UCSD-AML1 (cell line): Measurements from ENCODE around the gene CCDC178.
"Not testable (repeated sequence)": the region's sequence is repeated elsewhere in the genome, so short reads cannot be mapped to it uniquely, and the experiment has no call there.

Experiments
- DNase-seq: peaks from one replicate; lab custom pipeline; 2025; ENCODE audit not compliant: unreplicated experiment; lab: John Stamatoyannopoulos, UW

Gene CCDC178

DNA sequence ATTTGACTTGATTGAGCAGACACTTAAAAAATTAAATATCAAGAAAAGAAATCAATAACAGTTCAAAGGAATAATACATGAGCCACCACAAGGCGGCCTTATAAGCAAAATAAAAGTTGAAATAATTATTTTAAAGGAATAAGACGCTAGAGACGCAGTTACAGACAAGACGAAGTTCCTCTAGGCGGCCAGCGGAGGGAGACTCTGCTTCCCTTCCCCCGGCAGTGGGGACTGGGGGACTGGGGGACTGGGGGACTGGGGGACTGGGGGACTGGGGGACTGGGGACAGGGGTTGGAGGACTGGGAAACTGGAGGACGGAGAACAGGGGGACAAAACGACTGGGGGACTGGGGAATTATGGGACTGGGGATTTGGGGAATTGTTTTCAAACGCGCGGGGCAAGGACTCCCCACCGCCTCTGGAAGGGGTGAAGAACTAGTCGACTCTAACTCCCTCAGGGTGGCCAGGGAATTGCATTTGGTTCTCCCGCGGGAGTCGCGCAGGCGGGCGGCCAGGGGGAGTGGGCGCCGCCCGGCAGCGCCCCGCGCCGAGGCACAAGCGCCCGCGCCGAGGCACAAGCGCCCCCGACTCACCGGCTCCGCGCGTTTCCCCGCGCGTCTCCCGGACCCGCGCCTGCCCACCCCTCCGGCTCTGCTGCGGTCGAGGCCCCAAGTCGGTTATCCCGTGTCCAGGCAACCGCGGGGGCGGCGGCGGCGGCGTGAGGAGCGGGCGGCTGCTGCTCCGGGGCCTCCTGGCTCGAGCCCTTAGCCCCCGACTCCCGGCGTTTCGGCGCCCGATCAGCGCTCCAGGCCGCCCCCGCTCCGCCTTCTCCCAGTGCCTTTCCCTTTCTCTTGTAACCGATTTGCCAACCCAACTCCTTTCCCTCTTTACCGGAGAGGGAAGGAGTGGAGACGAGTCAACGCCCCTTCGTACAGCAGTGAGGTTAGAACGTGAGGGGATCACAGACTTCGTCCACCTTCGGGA is at the start of gene CCDC178:
Gene CCDC178 (minus strand): TSS at position 662 of the 984 bp plus-strand sequence. CDS start 28,633 bp downstream, outside the sequence.
- DNase-seq, result no peak

DNA sequence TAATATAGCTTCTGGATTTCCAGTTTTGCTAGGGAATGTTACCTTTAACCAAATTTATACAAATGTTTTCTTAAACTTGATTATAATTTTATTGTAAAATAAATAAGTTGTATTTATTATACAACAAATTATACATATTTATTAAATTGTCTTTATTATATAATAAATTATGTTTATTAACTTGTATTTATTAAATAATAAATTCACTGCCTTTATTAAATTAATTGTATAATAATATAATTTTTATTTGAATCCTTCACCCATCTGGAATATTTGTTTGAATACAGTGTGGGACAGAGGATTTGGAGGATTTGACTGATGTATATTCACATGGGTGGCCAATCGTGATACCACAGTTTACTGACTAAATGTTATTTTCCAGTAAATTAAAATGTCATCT is 43.4 kb upstream of the CCDC178 start:
- DNase-seq, result no peak

DNA sequence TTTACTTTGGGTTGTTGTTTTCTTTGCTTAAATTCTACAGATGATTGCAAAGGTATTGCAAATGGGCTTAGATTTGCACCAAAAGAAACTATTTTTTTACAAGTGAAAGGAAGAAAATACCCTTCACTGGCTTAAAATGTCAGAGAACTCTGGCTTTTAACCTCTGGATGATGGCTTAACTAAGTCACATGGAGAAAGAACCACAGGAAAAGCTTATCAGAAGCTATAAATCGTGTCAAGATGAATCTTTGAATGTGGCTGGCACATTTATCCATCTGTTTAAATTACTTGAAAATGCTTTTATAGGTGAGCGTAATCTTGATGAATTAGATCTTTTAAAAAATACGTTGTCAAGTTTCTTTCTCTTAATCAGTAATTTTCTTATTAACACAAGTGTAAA is 32.0 kb upstream of the CCDC178 start:
- no peak for DNase-seq

- DNase-seq, result no peak
Observed at GRCh38 chr18:33470216-33470615, 29.7 kb upstream of the CCDC178 start.

DNA sequence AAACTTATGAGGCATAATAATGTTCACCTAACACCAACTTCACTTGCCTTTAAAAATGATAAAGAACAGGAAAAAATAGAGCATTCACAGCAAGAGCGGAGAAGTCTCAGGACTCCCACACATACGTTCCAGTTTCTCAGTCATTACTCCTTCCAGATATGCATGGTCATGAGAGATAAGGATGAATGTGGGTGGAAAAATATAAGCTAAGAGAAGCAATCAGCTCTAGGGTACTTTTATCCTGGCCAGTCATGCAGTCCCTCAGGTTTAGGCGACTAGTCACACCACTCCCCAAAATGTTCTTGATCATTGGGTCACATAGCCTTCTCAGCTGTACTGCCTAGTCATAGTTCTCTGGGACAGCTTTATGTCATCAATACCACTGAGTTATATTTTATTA is 29.2 kb upstream of the CCDC178 start:
- no peak for DNase-seq

- no peak for DNase-seq
Observed at GRCh38 chr18:33467531-33467930, 27.0 kb upstream of the CCDC178 start.

- no peak for DNase-seq
Observed at GRCh38 chr18:33466822-33467221, 26.3 kb upstream of the CCDC178 start.

GRCh38 chr18:33460681-33461080 is 20.2 kb upstream of the CCDC178 start:
- no peak for DNase-seq

DNA sequence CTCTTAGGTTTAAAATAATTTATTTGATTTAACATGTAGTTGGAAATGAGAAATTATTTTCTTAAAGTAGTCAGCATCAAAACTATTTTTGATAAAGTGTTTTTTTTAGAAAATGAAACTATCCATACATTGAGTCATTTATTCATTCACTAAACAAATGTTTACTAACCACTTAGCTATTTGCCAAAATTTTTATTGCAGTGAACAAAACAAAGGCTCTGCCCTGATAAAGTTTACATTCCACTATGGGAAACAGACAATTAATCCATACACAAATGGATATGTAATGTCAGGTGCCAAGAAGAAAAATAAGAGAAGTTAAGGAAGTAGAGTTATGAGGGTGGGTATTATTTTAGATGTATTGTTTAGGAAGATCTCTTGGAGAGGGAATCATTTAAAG is 19.1 kb upstream of the CCDC178 start:
- DNase-seq, result no peak

DNA sequence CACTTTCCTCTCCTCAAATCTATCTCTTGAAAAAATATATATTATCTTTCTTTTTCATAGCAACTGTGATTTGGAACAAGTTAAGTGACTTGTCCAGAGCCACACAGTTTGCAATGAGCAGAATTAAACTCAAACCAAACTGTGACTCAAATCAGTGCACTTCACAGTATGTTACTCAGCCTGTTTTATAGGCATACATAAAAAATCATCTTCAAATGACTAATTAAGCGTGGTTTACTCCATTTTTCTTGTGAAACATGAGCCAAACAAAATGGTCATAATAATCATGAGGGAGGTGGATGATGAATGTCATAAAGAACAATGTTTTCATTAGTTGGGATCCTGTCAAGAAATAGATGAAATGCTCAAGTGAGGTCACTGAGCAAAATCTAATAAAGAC is 6.1 kb upstream of the CCDC178 start:
- DNase-seq, result no peak

DNA sequence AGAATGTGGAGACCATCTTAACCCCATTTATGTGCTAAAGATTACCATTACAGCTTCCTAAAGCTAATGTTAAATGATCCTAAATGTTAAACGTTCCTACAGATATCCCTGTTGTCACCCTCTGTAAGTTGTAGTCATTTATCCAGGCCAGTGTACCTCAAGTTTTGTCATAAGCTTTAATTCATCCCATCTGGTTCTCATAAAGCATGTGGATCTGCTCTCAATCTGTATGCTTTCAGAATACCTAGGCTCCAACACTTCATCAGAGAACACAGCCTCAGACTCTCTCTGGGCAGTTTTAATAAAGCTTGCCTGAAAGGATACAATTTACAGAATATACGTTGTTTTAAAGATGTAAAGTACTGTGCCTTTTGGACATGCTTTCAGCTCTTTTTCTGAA is 4.2 kb upstream of the CCDC178 start:
- no peak for DNase-seq

GRCh38 chr18:33432857-33433256 is 7.7 kb downstream of the CCDC178 start:
- no peak for DNase-seq

DNA sequence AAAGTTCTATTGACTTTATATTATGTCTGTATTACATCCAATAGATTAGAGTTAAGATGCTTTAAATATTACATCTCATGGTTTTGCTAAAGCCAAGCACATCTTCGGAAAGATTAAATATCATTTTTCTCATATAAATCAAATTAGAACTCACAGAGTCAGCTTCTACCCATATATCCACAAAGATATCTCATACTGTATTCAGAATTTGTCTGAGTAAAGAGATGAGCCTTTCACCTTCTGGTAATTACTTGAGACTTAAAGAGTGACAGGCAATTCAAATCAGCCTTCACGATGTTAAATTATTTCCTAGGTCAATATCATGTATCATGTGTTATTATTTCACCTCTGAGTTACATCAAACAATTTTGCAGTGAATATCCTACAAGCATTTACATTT is 13.0 kb downstream of the CCDC178 start:
- no peak for DNase-seq

- no peak for DNase-seq
Observed at GRCh38 chr18:33424266-33424946, 16.1 kb downstream of the CCDC178 start.

GRCh38 chr18:33421225-33421624 is 19.3 kb downstream of the CCDC178 start:
- no peak for DNase-seq

GRCh38 chr18:33404244-33404873 is 36.2 kb downstream of the CCDC178 start:
- DNase-seq, result no peak

- not testable (repeated sequence) for DNase-seq
Observed at GRCh38 chr18:33398939-33399338, 41.6 kb downstream of the CCDC178 start.

DNA sequence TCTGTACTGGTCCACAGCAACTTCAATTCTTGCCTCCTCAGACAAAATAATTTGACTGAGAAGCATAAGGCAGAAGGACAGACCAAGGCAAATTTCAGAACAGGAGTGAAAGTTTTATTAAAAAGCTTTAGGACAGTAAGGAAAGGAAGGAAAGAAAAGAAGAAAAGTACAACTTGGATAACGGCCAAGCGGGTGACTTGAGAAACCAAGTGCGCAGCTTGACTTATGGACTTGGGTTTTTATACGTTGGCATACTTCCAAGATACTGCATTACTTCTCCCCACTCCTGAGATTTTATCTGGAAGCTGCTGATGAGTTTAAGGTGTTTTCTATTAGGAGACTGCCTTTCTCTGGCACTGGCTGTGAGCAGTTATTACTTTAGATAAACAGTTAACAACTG is 64.7 kb downstream of the CCDC178 start:
- no peak for DNase-seq

- DNase-seq, result no peak
Observed at GRCh38 chr18:33372442-33372841, 68.1 kb downstream of the CCDC178 start.

- DNase-seq, result no peak
Observed at GRCh38 chr18:33369711-33370449, 70.6 kb downstream of the CCDC178 start.

GRCh38 chr18:33356735-33357134 is 83.8 kb downstream of the CCDC178 start:
- DNase-seq, result no peak
